GM19452 (cell line): Measurements from ENCODE around the gene NECAB3.
A peak's percentile ranks its signal among the peaks of the same experiment; 100 is the strongest.

Experiments used
- ATAC-seq: cut with Tn5 transposase; IDR thresholded peaks from one replicate; pipeline ENCODE4 v1.9.1; 2021; ENCODE audit not compliant: unreplicated experiment

Gene NECAB3

GRCh38 chr20:33677991-33678702 lies 3.9 kb upstream of the NECAB3 start:
- no peak for ATAC-seq

GRCh38 chr20:33676652-33677645 lies 2.7 kb upstream of the NECAB3 start:
- ATAC-seq, result no peak

GRCh38 chr20:33676121-33676520 lies 1.9 kb upstream of the NECAB3 start:
- ATAC-seq, result no peak

- ATAC-seq, result no peak
These were observed 1.1 kb upstream of the NECAB3 start for GRCh38 chr20:33675136-33675959.

- ATAC-seq, result peak; percentile 35
These were observed 576 bp downstream of the NECAB3 start for GRCh38 chr20:33673410-33674293.

- ATAC-seq, result no peak
These were observed 1.2 kb downstream of the NECAB3 start for GRCh38 chr20:33673114-33673409.

GRCh38 chr20:33672426-33673113 lies 1.7 kb downstream of the NECAB3 start:
- no peak for ATAC-seq

- ATAC-seq, result no peak
These were observed 2.5 kb downstream of the NECAB3 start for GRCh38 chr20:33671573-33672288.

GRCh38 chr20:33670715-33671499 lies 3.3 kb downstream of the NECAB3 start:
- ATAC-seq, result no peak

GRCh38 chr20:33669873-33670640 lies 4.2 kb downstream of the NECAB3 start:
- no peak for ATAC-seq

GRCh38 chr20:33669224-33669623 lies 5.0 kb downstream of the NECAB3 start:
- ATAC-seq, result no peak

GRCh38 chr20:33668466-33669155 lies 5.6 kb downstream of the NECAB3 start:
- ATAC-seq, result no peak

- peak; percentile 48 for ATAC-seq
These were observed 6.4 kb downstream of the NECAB3 start for GRCh38 chr20:33667676-33668465.

GRCh38 chr20:33667245-33667675 lies 7.0 kb downstream of the NECAB3 start:
- peak; percentile 13 for ATAC-seq

GRCh38 chr20:33666293-33667244 lies 7.7 kb downstream of the NECAB3 start, which contains the start of gene ACTL10:
TSS of gene ACTL10 (plus strand) at chr20:33666943. CDS start at chr20:33667498, 555 bp downstream.
- ATAC-seq, result peak; percentile 56
